Astrocyte (in vitro differentiated cells and primary cell): ENCODE measurements around the gene KIAA1549. TPM values are rescaled to one million over a fixed set of nuclear protein-coding genes. Genes with fewer than 3 reads are reported as not detected.

ENCODE experiments used
- DNase-seq: peaks from one replicate; pipeline ENCODE4 v3.0.0-alpha.2; 2010; ENCODE audit warnings: low read depth
- FAIRE-seq: peaks from 2 replicates; lab custom pipeline; 2011; peaks lifted over from hg19 to GRCh38; lab: Jason Lieb, UNC
- H2AFZ ChIP-seq: 2 replicates; pipeline ENCODE4 v1.6.0; 2012; ENCODE audit warnings: low read depth, low read length, inconsistent platforms
- H3K27ac ChIP-seq: 2 replicates; pipeline ENCODE4 v1.5.1; 2011; ENCODE audit warnings: low read depth, low read length, inconsistent platforms
- H3K27me3 ChIP-seq: 2 replicates; pipeline ENCODE4 v1.6.0; 2011; ENCODE audit warnings: low read length, inconsistent platforms; ENCODE audit not compliant: insufficient read depth
- H3K36me3 ChIP-seq: 2 replicates; pipeline ENCODE4 v1.5.1; 2011; ENCODE audit warnings: low read length, inconsistent platforms; ENCODE audit not compliant: insufficient read depth
- H3K4me1 ChIP-seq: 2 replicates; pipeline ENCODE4 v1.5.1; 2011; ENCODE audit warnings: low read length, inconsistent platforms; ENCODE audit not compliant: insufficient read depth
- H3K4me2 ChIP-seq: 2 replicates; pipeline ENCODE4 v1.6.0; 2012; ENCODE audit warnings: low read length, inconsistent platforms
- H3K4me3 ChIP-seq: 2 replicates; pipeline ENCODE4 v1.5.1; 2011; ENCODE audit warnings: low read depth, mild to moderate bottlenecking, low read length, inconsistent platforms; ENCODE audit not compliant: insufficient read depth
- H3K79me2 ChIP-seq: 2 replicates; pipeline ENCODE4 v1.6.0; 2012; ENCODE audit warnings: mild to moderate bottlenecking, low read length, inconsistent platforms; ENCODE audit not compliant: insufficient read depth
- H3K9ac ChIP-seq: 2 replicates; pipeline ENCODE4 v1.6.0; 2012; ENCODE audit warnings: mild to moderate bottlenecking, low read length, inconsistent platforms
- H3K9me3 ChIP-seq: 2 replicates; pipeline ENCODE4 v1.5.1; 2012; ENCODE audit warnings: low read depth, mild to moderate bottlenecking, low read length, inconsistent platforms; ENCODE audit not compliant: insufficient read depth
- H4K20me1 ChIP-seq: 2 replicates; pipeline ENCODE4 v1.6.0; 2012; ENCODE audit warnings: low read length, inconsistent platforms; ENCODE audit not compliant: insufficient read depth
- H3K27ac Mint-ChIP-seq: one replicate; pipeline ENCODE4 v1.8.0; 2021; ENCODE audit warnings: mild to moderate bottlenecking, mixed read lengths; ENCODE audit not compliant: unreplicated experiment
- H3K27me3 Mint-ChIP-seq: one replicate; pipeline ENCODE4 v1.8.0; 2021; ENCODE audit warnings: low read depth, mixed read lengths; ENCODE audit not compliant: unreplicated experiment
- H3K36me3 Mint-ChIP-seq: one replicate; pipeline ENCODE4 v1.8.0; 2021; ENCODE audit warnings: low read depth, mixed read lengths; ENCODE audit not compliant: unreplicated experiment
- H3K4me1 Mint-ChIP-seq: one replicate; pipeline ENCODE4 v1.8.0; 2021; ENCODE audit warnings: low read depth, mixed read lengths; ENCODE audit not compliant: unreplicated experiment
- H3K4me3 Mint-ChIP-seq: one replicate; pipeline ENCODE4 v1.8.0; 2021; ENCODE audit warnings: mild to moderate bottlenecking, moderate library complexity, mixed read lengths; ENCODE audit not compliant: unreplicated experiment
- H3K9me3 Mint-ChIP-seq: one replicate; pipeline ENCODE4 v1.8.0; 2021; ENCODE audit warnings: mild to moderate bottlenecking, mixed read lengths; ENCODE audit not compliant: unreplicated experiment
- CTCF ChIP-seq: IDR thresholded peaks from 2 replicates; pipeline ENCODE4 v1.5.1; 2011; ENCODE audit warnings: low read depth, mild to moderate bottlenecking, inconsistent platforms, low read length, moderate library complexity; ENCODE audit not compliant: insufficient read depth
- EZH2 ChIP-seq: IDR thresholded peaks from 2 replicates; pipeline ENCODE4 v1.6.1; 2012; ENCODE audit warnings: mild to moderate bottlenecking, low read length, inconsistent platforms; ENCODE audit not compliant: insufficient read depth
- total RNA-seq: library from RNA; stranded (reverse); gene quantifications from 2 replicates; pipeline ENCODE4 v1.2.1, GENCODE V29; 2021

KIAA1549 gene
- total RNA-seq, 1 donor from 2014 or later, result 10.3 TPM

DNA sequence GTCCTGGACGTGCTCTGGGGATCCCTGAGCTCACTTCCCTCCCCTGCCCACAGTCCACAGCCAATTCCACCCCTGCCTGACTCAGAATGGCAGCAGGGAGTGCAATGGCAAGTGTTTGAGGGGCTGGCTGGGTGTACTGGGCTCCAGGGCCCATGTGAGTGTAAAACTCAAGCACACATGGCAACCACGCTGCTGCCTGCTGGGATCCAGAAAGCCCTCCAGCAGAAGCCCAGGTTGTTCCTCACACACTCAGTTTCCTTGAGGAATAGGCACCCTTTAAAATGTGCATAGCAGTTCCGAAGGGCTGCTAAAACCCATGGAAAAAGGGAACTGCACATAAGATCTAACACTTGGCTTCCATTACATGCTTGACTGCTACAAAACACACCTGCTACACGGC, 171.8 kb downstream of the KIAA1549 start:
- peaks cover 3% of the 10 kb centered on the region for H3K9me3 ChIP-seq
- DNase-seq, result no peak
- no peak for TF ChIP-seq EZH2
- no peak for TF ChIP-seq CTCF
- Mint-ChIP-seq H3K4me3 (no peak overlapping the region), H3K27ac (no peak overlapping the region), H3K36me3 (peaks cover 2% of the 10 kb centered on the region), H3K4me1 (no peaks in the 10 kb centered on the region), H3K27me3 (peaks cover 12% of the 10 kb centered on the region), H3K9me3 (peaks cover 6% of the 10 kb centered on the region)
- H3K4me2 ChIP-seq, result no peak overlapping the region
- no peaks in the 10 kb centered on the region for H3K36me3 ChIP-seq
- H3K27ac ChIP-seq, result no peak overlapping the region
- no peak for FAIRE-seq
- no peak overlapping the region for H3K4me3 ChIP-seq
- H3K27me3 ChIP-seq, result peaks cover 2% of the 10 kb centered on the region
- H4K20me1 ChIP-seq, result no peaks in the 10 kb centered on the region
- H2AFZ ChIP-seq, result no peak overlapping the region
- no peaks in the 10 kb centered on the region for H3K4me1 ChIP-seq
- H3K9ac ChIP-seq, result no peak overlapping the region
- no peaks in the 10 kb centered on the region for H3K79me2 ChIP-seq

- Histone ChIP-seq H3K36me3 (no peaks in the 10 kb centered on the region), H3K27me3 (peaks cover 5% of the 10 kb centered on the region), H3K4me3 (no peak overlapping the region), H3K79me2 (no peaks in the 10 kb centered on the region), H3K4me2 (no peak overlapping the region), H4K20me1 (no peaks in the 10 kb centered on the region), H2AFZ (no peak overlapping the region), H3K27ac (no peak overlapping the region), H3K4me1 (no peaks in the 10 kb centered on the region), H3K9me3 (peaks cover 3% of the 10 kb centered on the region), H3K9ac (no peak overlapping the region)
- TF ChIP-seq EZH2 (no peak), CTCF (no peak)
- peaks cover 6% of the 10 kb centered on the region for H3K9me3 Mint-ChIP-seq
- FAIRE-seq (no peak), DNase-seq (no peak)
- no peak overlapping the region for H3K27ac Mint-ChIP-seq
- no peak overlapping the region for H3K4me3 Mint-ChIP-seq
- peaks cover 2% of the 10 kb centered on the region for H3K36me3 Mint-ChIP-seq
- H3K27me3 Mint-ChIP-seq, result peaks cover 15% of the 10 kb centered on the region
- no peaks in the 10 kb centered on the region for H3K4me1 Mint-ChIP-seq
Measured at GRCh38 chr7:138804618-138805017, 176.6 kb downstream of the KIAA1549 start.

GRCh38 chr7:138802706-138803105, 178.5 kb downstream of the KIAA1549 start:
- Histone ChIP-seq H3K9ac (no peak overlapping the region), H3K79me2 (no peaks in the 10 kb centered on the region), H3K4me2 (no peak overlapping the region), H3K9me3 (peaks cover under 1% of the 10 kb centered on the region), H3K4me3 (no peak overlapping the region), H3K27ac (no peak overlapping the region), H4K20me1 (no peaks in the 10 kb centered on the region), H3K36me3 (no peaks in the 10 kb centered on the region), H2AFZ (no peak overlapping the region), H3K4me1 (no peaks in the 10 kb centered on the region), H3K27me3 (peaks cover 5% of the 10 kb centered on the region)
- FAIRE-seq (no peak), DNase-seq (no peak)
- TF ChIP-seq CTCF (no peak), EZH2 (no peak)
- peaks cover 2% of the 10 kb centered on the region for H3K9me3 Mint-ChIP-seq
- no peak overlapping the region for H3K27ac Mint-ChIP-seq
- H3K36me3 Mint-ChIP-seq, result no peaks in the 10 kb centered on the region
- peaks cover 23% of the 10 kb centered on the region for H3K27me3 Mint-ChIP-seq
- H3K4me3 Mint-ChIP-seq, result no peak overlapping the region
- H3K4me1 Mint-ChIP-seq, result no peaks in the 10 kb centered on the region
